Vagina (tissue), 2 donors: ENCODE measurements around the gene COL16A1. TPM values are rescaled to one million over a fixed set of nuclear protein-coding genes. Genes with fewer than 3 reads are reported as not detected.

Source experiments
- DNase-seq, 2 donors: peaks; one replicate each; pipeline ENCODE4 v3.0.0-alpha.2; 2017; ENCODE audit errors: extremely low spot score in 2 of 2
- H3K27ac ChIP-seq: fragments of 200-600 bp; sonication (generic); one replicate; pipeline ENCODE4 v1.5.1; 2019
- H3K27me3 ChIP-seq: fragments of 200-600 bp; sonication (generic); one replicate; pipeline ENCODE4 v1.5.1; 2019
- H3K36me3 ChIP-seq, 2 donors: fragments of 200-600 bp; sonication (generic); one replicate each; pipeline ENCODE4 v1.5.1; 2017 to 2019
- H3K4me1 ChIP-seq: fragments of 200-600 bp; sonication (generic); one replicate; pipeline ENCODE4 v1.5.1; 2019
- H3K4me3 ChIP-seq, 2 donors: fragments of 200-600 bp; sonication (generic); 1 replicate in 1 of 2; 2 replicates in 1 of 2; pipeline ENCODE4 v1.5.1; 2016 to 2019
- H3K9me3 ChIP-seq: fragments of 200-600 bp; sonication (generic); one replicate; pipeline ENCODE4 v1.5.1; 2019
- POLR2A ChIP-seq, 2 donors: fragments of 450-650 bp; IDR thresholded peaks; one replicate each; pipeline ENCODE4 v1.6.1; 2017; ENCODE audit warnings: antibody characterized with exemption in 2 of 2, mild to moderate bottlenecking in 2 of 2, moderate library complexity in 2 of 2
- POLR2AphosphoS5 ChIP-seq, 2 donors: sonication (generic); formaldehyde crosslinking; IDR thresholded peaks; one replicate each; pipeline ENCODE4 v1.9.0; 2017; ENCODE audit warnings: antibody characterized with exemption in 2 of 2, mild to moderate bottlenecking in 2 of 2, low read depth in 1 of 2; ENCODE audit not compliant: insufficient read depth in 1 of 2
- intact Hi-C: fragments of 100-400 bp; cut with DNase I; formaldehyde crosslinking; loops from one replicate; pipeline ENCODE4 v1.15.1; 2023
- total RNA-seq: library from RNA; depleted of rRNA; stranded (reverse); fragments of >200 nt; gene quantifications from one replicate; pipeline ENCODE4 v1.2.3, GENCODE V29; 2016
- TF ChIP-seq, protein P1 (sequence below), 3 experiments: fragments of 450-650 bp in 2 of 3; fragments of 200-600 bp in 1 of 3; sonication (generic) in 1 of 3; IDR thresholded peaks; one replicate each; pipeline ENCODE4 v1.5.1; 2017 to 2019; ENCODE audit warnings: antibody characterized with exemption in 3 of 3, mild to moderate bottlenecking in 2 of 3, moderate library complexity in 2 of 3

COL16A1 gene
- total RNA-seq, 1 donor from 2014 or later: 82.3 TPM

DNA sequence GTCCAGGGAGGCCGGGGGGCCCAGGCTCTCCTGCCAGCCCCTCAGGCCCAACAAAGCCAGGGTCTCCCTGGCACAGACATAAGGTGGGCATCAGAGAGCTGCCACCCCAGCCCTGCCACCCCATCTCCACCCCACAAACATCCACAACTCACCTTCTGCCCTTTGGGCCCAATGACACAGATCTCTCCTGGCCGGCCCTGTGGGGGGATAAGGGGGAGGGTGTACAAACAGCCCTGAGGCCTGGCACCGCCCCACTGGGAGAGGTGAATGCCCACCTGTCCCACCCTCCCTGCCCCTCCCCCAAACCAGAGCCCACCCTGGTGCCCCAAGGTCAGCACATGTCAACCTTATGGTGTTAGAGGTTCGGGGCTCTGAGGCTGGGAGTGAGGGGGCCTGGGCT is 12.4 kb downstream of the COL16A1 start:
- Histone ChIP-seq H3K4me1 (no peaks in the 10 kb centered on the region), H3K36me3 (peaks cover 0 to 25% of the 10 kb centered on the region in 2 donors), H3K9me3 (no peaks in the 10 kb centered on the region), H3K27me3 (no peaks in the 10 kb centered on the region), H3K4me3 (no peak overlapping the region), H3K27ac (no peak overlapping the region)
- intact Hi-C loops: no loop called here
- DNase-seq: no peak
- TF ChIP-seq, protein P1, sequence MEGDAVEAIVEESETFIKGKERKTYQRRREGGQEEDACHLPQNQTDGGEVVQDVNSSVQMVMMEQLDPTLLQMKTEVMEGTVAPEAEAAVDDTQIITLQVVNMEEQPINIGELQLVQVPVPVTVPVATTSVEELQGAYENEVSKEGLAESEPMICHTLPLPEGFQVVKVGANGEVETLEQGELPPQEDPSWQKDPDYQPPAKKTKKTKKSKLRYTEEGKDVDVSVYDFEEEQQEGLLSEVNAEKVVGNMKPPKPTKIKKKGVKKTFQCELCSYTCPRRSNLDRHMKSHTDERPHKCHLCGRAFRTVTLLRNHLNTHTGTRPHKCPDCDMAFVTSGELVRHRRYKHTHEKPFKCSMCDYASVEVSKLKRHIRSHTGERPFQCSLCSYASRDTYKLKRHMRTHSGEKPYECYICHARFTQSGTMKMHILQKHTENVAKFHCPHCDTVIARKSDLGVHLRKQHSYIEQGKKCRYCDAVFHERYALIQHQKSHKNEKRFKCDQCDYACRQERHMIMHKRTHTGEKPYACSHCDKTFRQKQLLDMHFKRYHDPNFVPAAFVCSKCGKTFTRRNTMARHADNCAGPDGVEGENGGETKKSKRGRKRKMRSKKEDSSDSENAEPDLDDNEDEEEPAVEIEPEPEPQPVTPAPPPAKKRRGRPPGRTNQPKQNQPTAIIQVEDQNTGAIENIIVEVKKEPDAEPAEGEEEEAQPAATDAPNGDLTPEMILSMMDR (IDR thresholded peaks at IDR 0.05): no peak
- TF ChIP-seq POLR2A (IDR thresholded peaks at IDR 0.05) (no peak), POLR2AphosphoS5 (IDR thresholded peaks at IDR 0.05; ENCODE audit: insufficient read depth in 1 of 2, low read depth in 1 of 2) (no peak)

DNA sequence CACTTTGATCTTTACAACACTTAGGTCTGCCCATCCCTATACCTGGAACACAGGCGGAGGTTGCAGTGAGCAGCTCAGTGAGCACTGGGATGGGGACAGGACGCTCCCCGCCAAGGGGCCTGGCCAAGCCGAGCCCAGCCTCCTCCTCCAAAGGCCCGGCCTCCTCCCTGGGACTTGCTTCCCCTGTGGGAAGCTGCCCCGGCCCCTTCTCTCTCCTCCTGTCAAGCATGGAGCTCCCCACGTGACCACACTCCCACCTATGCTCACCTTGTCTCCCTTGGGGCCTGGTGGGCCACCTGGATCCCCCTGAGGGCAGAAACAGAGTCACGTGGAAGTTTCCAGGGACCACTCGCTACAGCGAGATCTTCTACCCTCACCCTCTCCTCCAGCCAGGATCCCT is 12.9 kb downstream of the COL16A1 start:
- Histone ChIP-seq H3K27me3 (no peaks in the 10 kb centered on the region), H3K27ac (no peak overlapping the region), H3K4me1 (no peaks in the 10 kb centered on the region), H3K9me3 (no peaks in the 10 kb centered on the region), H3K4me3 (no peak overlapping the region), H3K36me3 (peaks cover 0 to 25% of the 10 kb centered on the region in 2 donors)
- no peak for DNase-seq
- intact Hi-C loops: no loop called here
- TF ChIP-seq, protein P1 (IDR thresholded peaks at IDR 0.05): no peak
- TF ChIP-seq POLR2A (IDR thresholded peaks at IDR 0.05) (no peak), POLR2AphosphoS5 (IDR thresholded peaks at IDR 0.05; ENCODE audit: insufficient read depth in 1 of 2, low read depth in 1 of 2) (no peak)

DNA sequence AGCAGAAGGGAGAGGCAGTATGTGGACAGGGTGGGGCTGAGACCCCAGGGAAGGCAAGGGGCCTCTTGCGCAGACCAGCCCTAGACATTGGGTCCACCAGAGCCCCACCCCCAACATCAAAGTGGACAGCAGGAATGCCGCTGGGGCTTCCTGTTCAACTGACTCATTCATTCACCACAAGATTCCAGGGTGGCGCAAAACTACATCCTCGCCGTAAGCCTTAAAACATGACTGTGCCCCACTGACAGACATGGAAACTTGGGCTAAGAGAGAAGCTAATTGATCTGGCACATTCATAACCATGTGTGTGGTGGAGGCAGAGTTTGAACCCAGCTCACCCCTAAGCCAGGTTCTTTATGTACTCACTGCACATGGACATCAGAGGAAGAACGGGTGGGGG is 14.0 kb downstream of the COL16A1 start:
- intact Hi-C loops: no loop called here
- no peaks in the 10 kb centered on the region for H3K27me3 ChIP-seq
- TF ChIP-seq POLR2AphosphoS5 (IDR thresholded peaks at IDR 0.05; ENCODE audit: insufficient read depth in 1 of 2, low read depth in 1 of 2) (no peak), POLR2A (IDR thresholded peaks at IDR 0.05) (no peak)
- TF ChIP-seq, protein P1 (IDR thresholded peaks at IDR 0.05): no peak
- no peaks in the 10 kb centered on the region for H3K9me3 ChIP-seq
- no peak for DNase-seq
- peaks cover 0 to 29% of the 10 kb centered on the region in 2 donors for H3K36me3 ChIP-seq
- no peak overlapping the region for H3K4me3 ChIP-seq
- H3K4me1 ChIP-seq: no peaks in the 10 kb centered on the region
- H3K27ac ChIP-seq: no peak overlapping the region

DNA sequence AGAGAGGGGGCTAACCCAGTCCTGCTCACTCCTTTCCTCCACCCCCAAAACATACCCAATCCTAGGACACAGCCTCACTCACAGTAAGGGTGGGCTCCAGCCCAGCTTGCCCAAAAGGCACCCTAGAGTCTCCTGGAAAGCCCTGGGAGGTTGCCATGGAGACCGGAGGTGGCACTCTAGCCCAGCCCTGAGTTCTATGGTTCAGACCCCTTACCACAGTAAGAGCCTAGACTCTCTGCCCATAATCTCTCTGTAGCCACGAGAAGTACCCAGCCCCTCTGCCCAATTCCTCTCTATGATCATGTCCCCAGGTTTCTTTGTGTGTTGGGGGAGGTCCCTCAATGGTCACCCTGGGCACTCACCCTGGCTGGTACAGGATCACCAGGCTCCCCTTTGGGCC is 14.4 kb downstream of the COL16A1 start:
- H3K4me3 ChIP-seq: no peak overlapping the region

DNA sequence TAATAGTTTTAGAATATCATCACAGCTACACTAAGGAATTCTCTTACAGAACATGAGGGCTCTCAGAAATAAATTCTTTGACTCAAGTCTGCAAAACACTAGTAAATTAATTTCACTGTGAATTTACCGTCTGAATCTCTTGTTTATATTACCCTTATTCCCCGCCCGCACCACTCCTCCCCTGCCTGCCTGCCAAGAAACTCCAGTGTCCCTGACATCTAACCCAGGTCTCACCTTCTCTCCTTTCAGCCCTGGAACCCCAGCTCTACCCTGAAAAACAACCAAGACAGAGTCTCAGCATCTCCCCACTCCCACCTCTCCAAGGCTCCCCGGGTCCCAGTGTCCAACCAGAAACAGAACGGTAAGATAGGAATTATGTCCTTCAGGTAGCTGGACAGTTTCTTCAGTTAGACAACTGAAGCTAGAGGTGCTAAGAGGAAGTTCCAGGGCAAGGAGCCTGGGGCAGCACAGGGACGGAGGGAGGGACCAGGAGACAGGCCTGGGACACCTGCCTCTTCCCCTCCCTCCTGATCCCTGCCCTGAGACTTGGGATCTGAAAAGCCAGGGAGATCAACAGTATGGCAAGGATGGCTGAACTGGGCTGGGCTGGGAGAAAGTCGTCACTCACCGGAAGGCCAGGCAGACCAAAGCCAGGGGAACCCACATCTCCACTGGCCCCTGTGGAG is 15.4 kb downstream of the COL16A1 start:
- no peaks in the 10 kb centered on the region for H3K27me3 ChIP-seq
- no peak for DNase-seq
- intact Hi-C loops: no loop called here
- peaks cover 0 to 26% of the 10 kb centered on the region in 2 donors for H3K36me3 ChIP-seq
- H3K4me1 ChIP-seq: no peaks in the 10 kb centered on the region
- TF ChIP-seq, protein P1 (IDR thresholded peaks at IDR 0.05): no peak
- no peak for TF ChIP-seq POLR2AphosphoS5 (IDR thresholded peaks at IDR 0.05; ENCODE audit: insufficient read depth in 1 of 2, low read depth in 1 of 2)
- TF ChIP-seq POLR2A (IDR thresholded peaks at IDR 0.05): no peak
- no peak overlapping the region for H3K27ac ChIP-seq
- no peaks in the 10 kb centered on the region for H3K9me3 ChIP-seq
- H3K4me3 ChIP-seq: no peak overlapping the region

More for the DNA sequence above, 14.4 kb downstream of the COL16A1 start:
- H3K27ac ChIP-seq: no peak overlapping the region
- no peaks in the 10 kb centered on the region for H3K9me3 ChIP-seq
- intact Hi-C loops: no loop called here
- no peak for TF ChIP-seq POLR2A (IDR thresholded peaks at IDR 0.05)
- TF ChIP-seq, protein P1 (IDR thresholded peaks at IDR 0.05): no peak
- no peak for TF ChIP-seq POLR2AphosphoS5 (IDR thresholded peaks at IDR 0.05; ENCODE audit: insufficient read depth in 1 of 2, low read depth in 1 of 2)
- peaks cover 0 to 26% of the 10 kb centered on the region in 2 donors for H3K36me3 ChIP-seq
- DNase-seq: no peak
- no peaks in the 10 kb centered on the region for H3K4me1 ChIP-seq
- no peaks in the 10 kb centered on the region for H3K27me3 ChIP-seq
